HG03571 (cell line): ENCODE data around the gene PRRX2.

ENCODE experiments used
- ATAC-seq: cut with Tn5 transposase; IDR thresholded peaks from one replicate; pipeline ENCODE4 v1.9.1; 2021; ENCODE audit not compliant: unreplicated experiment

Gene PRRX2

DNA sequence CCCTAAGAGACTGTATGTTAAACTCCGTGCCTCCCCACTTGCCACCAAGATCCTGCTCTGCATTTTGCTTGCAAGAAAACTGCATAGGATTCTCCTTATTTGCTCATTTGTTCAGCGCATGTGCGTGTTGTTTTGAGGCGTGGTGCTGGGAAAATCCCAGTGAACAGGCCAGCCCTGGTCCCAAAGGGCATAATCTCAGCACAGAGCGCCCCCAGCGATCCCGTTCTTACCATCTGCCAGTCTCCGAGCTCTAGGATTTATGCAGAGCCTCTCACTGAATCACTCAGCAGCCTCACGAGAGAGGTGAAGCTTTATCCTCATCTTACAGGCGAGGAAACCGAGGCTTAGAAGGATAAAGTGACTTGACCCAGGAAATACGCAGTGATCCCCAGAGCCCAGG, 11.5 kb downstream of the PRRX2 start:
- ATAC-seq: no peak

DNA sequence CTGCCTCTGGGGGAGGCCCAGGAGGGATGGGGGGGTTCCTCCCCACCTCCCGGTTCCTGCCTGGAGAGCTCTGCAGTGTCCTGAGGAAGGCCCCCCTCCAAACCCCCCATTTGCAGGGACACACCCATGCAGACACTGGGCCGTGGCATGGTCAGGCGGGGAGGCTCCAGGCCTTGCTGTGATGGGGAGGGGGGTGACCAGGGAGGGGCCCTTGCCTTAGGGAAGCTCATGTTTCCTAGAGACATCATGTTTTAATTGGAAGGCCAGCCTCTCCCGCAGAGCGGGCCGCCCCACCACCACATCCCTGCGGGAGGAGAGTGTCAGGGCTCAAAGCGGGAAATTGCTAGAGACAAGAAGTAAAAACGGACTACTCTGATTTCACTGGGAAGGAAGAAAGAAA, 12.0 kb downstream of the PRRX2 start:
- no peak for ATAC-seq

DNA sequence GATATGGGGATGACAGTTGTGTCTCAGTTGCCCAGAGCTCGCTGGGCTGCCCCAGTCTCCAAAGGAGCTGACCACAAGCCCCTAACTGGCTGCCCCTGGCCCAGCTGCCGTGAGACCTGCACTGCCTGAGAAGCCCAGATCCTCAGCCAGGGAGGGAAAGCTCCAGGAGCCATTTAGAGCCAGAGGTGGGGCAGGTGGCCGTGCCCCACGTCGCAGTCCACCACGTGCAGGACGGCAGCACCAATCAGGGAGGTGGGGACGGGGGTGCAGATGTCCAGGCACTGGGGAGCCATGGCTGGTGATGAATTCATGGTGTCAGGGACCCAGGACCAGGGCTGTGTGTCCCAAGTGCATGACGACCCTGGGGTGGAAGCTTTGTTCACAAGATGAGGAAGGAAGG, 13.4 kb downstream of the PRRX2 start:
- ATAC-seq: no peak

DNA sequence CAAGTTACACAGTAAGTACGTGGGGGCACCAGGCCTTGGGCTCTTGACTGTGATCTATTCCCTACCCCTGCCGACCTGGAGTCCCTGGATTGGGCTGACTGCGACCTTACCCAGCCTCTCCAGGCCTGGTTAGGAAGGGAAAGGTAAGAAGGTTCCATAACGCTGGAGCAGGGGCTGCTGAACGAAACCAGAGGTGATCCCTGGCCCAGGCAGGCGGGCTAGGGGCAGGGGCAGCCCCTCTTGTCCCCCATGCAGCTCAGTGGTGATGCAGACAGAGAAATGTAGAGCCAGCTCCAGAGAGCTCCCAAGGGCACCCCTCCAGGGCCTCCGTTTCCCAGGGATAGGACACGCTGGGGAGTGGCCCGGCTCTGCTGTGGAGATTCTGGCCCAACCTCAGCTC, 14.1 kb downstream of the PRRX2 start:
- no peak for ATAC-seq

DNA sequence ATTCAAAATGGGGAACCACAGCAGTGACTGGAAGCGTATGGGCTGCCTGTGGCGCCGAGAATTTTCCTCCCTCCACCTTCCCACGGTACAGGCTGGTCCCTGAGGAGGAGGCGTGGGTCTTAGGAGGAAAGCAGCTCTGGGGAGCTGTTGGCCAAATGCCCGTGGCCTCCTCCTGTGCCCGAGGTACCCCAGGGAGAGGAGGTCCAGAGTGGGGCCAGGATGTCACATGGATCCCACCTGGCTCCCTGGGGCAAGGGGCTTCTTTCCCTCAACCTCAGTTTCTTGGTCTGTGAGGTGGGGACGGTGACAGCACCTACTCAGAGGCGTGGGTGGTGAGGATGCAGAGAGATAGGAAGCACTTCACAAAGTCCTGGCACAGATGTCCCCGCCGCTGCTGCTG, 16.5 kb downstream of the PRRX2 start:
- ATAC-seq: no peak

DNA sequence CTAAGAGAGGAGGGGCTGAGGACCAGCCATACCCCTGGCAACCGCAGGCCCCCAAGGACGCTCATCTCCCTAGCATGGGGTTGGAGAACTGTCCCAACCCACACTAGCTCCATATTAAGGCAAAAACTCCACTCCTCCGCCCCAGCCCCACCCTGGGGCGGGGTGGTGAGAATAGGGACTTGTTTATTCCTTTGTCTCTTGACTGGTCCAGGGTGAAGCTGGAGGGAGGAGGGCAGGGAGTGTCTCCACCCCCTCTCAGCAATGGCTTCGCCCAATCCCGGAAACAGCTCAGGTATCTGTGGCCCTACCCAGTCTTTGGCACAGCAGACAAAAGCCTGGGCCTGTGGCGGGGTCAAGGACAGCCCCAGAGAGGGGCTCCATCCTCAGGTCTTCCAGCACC, 16.9 kb downstream of the PRRX2 start:
- no peak for ATAC-seq

DNA sequence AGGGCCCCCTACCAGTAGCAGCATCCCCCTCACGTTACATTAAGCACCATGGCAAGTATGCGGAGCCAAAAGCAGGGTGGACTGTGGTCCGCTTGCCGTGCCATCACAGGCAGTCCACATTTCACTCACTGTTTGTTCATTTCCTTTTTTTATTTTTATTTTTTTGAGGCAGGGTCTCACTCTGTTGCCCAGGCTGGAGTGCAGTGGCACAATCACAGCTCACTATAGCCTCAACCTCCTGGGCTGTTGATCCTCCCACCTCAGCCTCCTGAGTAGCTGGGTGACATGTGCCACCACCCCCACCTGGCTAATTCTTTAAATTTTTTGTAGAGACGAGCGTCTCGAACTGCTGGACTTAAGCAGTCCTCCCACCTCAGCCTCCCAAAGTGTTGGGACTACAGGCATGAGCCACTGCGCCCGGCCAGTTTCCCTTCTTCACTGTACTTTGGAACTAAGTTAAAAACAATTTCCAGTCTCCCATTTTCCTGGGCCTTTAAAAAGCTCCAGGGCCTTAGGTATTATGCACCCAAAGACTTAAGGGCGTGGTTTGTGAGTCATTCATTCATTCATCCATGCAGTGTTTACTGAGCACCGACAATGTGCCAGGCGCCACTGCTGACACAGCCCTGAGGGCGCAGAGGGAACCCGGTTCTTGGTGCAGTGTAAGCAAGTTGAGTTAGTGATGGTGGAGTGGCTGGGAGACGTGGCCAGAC, 19.9 kb downstream of the PRRX2 start:
- no peak for ATAC-seq

DNA sequence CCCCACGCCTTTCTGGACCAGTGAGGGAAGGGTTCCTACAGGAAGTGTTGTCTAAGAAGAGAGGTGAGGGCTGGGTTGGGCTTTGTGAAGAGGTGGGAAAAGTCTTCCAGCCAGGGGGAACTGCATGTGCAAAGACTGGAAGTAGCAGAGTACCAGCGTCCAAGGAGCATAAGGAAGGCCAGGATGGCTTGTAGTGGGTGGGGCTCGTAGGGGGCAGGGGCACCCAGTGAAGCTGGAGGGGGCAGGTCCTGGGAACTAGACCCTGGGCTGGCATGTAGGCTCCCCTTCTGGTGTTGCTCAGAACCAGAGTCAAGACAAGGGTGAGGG, 20.4 kb downstream of the PRRX2 start:
- ATAC-seq: no peak

DNA sequence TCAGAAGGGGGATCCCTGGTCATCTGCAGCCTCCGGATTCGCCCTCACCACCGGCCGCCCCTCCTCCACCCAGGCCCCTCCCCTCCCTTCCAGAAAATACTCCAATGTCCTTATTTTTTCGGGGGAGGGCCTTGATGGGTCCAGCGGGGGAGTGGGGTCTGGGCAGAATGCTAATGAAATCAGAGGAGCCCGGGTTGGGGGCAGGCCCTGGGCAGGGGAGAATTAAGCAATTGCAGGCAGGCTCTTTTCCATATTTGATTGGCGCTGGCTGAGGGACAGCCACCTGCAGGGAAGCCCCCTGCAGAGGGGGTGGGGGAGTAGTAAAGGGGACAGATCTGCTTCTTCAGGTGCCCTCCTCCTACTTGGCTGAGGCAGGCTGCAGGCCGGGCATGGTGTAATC, 21.3 kb downstream of the PRRX2 start:
- no peak for ATAC-seq

DNA sequence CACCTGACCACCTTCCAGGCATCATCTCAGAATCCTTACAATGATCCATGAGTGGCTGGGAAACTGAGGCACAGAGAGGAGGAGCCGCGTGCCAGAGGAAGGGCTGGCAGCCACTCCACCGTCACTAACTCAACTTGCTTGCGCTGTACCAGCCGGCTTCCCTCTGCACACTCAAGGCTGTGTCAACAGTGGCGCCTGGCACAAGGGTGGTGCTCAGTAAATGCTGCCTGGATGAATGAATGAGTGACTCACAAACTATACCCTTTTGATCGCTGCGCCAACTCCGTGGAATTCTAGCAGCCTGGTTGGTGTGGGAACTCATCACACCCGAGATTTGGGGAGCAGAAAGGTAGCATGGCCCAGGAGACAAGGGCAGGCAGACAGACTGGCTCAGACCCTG, 21.9 kb downstream of the PRRX2 start:
- no peak for ATAC-seq

DNA sequence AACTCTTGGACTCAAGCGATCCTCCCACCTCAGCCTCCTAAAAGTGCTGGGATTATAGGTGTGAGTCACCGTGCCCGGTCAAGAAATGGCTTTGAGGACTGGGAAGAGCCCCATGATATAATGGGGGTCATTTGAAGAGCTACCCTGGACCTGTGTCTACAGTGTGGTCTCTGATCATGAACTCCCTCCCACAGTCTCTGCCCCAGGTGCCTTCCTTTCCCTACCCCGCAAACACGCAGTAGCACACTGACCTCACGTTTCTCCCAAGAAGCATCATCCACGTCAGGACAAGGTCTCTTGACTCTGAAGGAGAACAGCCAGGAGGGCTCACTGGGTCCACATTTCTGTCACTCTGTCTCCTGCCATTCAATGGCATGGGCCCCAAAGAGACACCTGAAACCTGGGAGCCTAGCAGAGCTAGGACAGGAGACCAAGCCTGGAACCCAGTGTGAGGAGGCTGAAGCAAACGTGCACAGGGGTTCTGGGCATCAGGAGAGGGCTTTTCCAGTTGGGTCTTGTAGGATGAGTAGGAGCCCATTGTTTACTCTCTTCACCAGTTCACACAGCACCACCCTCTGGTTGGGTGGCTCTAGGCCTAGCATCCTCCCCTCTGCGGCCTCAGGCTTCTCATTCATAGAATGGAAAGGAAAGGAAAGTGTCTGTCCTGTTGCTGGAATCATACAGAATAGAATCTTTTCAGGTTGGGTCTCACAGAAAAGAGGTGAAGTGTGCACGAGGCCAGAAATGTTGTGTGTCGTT, 23.0 kb downstream of the PRRX2 start:
- ATAC-seq: no peak

DNA sequence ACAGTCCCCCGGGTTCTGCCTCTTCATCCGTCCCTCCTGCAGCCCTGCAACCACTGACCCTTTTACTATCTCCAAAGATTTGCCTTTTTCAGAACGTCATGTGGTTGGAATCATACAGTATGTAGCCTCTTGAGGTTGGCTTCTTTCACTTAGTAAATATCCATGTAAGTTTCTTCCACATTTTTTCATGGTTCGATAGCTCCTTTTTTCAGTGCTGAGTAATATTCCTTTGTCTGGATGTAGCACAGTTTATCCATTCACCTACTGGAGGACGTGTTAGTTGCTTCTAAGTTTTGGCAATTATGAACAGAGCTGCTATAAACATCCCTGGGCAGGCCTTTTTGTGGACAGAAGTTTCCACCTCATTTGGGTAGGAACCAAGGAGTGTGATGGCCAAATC, 27.1 kb downstream of the PRRX2 start:
- no peak for ATAC-seq

DNA sequence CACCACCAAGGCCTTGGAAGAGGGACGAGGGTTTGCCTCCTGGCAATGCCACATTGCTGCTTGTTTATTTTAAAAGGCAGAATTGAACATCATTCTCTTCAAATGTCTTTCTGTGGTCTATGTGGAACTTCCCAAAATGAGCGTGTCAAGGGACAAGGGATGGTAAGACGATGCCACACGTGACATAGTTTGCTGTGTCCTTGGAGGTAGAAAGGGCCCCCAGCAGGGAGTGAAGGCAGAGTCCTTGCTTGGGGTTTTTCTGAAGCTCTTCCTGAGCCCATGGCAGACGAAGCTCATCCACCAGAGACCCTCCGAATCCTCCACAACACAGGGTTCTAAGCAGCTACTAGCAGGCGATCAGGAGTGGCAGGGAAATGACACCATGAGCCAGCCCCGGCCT, 28.3 kb downstream of the PRRX2 start:
- ATAC-seq: no peak

DNA sequence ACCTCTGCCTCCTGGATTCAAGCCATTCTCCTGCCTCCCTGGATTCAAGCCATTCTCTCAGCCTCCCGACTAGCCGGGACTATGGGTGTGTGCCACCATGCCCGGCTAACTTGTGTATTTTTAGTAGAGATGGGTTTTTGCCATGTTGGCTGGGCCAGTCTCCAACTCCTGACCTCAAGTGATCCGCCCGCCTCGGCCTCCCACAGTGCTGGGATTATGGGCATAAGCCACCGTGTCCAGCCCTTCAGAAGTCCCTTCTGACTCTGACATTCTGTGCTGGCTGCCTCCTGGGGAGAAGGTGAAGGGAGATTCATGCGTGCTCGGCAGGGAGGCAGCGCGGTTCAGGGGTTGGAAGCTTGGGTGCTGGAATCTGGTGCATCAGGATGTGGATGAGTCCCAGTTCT, 28.8 kb downstream of the PRRX2 start:
- no peak for ATAC-seq

DNA sequence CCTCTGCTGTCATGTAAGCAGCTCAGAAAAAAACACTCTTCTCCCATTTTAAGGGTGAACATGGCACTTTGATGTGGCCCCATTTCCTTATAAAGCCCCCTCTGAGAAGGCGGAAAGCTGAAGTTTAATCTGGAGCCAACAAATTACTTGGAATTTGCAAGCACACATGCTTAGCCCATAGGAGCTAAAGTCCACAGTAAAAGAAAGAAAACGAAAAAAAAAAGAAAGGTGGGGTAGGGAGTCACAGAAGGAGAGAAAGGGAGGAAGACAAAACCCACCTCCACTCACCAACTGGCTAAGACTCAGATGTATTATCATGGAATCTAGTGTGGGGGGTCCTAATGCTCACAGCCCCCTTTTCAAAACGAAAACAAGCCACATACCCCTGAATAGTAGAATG, 30.4 kb downstream of the PRRX2 start:
- ATAC-seq: no peak

DNA sequence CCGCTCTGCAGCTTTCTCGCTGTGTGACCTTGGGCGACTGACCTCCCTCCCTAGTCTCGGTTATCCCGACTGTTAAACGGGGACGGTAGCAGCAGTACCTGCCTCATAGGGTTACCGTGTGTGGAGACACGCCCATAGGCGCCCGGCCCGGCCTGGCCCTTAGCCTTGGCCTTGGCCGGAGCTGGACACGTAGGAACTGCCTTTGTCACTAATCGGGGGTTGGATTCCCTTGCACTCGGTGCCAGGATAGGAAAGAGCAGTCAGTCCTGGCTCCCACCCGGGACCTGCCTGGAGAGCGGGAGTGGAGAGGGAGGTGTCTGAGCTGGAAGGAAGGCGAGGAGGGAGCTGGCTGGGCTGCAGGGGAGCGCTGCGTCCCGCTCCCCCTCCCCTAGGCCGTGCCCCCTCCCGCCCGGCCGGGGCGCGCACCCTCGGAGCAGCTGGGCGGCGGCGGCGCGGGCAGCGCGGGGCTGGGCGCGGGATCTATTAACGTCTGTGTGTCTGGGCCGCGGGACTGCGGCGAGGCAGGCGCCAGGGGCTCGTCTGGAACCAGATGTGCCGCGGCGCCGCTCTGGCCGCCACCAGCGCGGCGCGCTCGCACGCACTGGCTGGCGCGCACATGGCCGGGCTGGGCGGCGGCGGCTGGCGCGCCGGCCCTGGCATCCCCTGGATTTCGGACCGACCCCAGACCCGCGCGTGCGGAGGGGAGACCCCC, 31.7 kb downstream of the PRRX2 start:
- no peak for ATAC-seq

DNA sequence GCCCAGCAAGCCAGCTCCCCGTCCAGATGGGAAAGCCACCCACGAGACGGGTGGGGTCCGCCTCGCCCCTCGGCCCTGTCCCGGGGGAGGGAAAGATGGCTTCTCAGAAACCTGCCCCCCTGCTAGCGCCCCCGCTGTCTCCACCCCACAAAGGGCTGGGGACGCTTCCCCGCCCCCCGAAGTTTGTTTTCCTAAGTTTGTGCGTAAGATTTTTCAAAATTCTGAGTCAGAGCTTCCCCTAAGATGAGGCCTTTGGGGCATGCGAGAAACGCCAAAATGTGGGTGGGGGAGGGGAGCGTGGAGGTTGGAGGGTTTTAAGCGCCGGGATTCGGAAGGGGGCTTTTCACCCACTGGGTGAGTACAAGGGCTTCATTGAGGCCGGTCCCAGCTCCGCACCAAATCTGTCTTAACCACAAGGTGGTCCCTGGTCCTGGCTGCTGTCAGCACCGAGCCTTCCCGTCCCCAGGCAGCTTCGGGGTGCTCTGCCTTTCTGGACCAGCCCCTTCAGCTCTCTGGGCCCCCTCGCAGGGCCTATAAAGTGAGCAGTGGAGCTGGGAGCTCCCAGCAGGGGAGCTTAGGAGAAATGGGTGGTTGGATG, 32.3 kb downstream of the PRRX2 start:
- no peak for ATAC-seq

DNA sequence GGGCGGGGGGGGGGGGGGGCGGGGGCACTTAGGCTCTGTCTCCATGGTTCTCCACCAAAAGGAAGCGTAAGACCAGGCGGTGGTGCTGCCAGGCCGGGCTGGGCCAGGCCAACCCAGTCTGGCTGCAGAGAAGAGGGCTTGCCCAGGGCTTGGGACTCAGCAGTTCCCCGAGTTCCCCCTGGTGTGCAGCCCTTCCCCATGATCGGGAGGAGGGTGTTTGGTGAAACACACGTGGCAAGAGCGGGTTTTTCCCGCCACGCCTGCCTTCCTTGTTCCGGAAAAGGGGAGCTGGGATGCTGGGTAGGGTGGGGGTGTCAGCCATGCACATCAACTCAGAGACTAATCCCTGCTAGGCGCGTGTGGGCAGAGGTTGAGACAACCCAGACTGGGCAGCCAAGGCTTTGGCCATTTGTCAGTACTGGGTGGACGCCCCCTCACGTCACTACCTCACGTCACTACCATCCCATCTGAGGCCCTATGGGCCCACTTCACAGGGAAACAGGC, 32.9 kb downstream of the PRRX2 start:
- no peak for ATAC-seq

DNA sequence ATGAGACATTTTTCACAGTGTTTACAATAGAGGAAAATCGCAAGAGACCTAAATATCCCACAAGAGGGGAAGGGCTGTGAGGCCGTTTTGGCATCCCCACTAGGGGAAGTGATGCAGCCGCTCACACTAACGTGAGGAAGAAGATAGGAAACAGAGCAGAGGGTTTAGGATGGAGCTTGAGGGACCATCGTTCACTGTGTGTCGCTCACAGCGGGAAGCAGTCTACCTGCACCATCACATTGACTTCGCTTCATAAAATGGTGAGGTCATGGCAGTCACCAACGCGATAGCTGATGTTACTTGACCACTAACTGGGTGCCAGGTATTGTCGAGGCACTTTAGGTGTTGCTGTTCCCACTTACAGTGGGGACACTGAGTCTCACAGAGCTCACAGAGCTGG, 35.6 kb downstream of the PRRX2 start:
- ATAC-seq: no peak

DNA sequence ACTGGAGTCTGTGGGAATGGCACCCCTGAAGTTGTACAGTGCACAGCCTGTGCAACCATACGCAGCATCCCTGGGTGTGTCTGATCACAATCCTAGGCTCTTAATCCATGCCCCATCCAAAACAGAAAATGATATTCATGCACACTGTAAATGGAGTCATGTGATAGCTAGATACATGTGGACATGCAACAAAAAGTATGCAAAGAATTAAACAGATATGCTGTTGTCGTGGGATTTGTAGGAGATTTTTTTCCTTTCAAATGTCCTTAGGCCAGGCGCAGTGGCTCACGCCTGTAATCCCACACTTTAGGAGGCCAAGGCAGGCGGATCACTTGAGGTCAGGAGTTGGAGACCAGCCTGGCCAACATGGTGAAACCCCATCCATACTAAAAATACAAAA, 36.1 kb downstream of the PRRX2 start:
- ATAC-seq: no peak

DNA sequence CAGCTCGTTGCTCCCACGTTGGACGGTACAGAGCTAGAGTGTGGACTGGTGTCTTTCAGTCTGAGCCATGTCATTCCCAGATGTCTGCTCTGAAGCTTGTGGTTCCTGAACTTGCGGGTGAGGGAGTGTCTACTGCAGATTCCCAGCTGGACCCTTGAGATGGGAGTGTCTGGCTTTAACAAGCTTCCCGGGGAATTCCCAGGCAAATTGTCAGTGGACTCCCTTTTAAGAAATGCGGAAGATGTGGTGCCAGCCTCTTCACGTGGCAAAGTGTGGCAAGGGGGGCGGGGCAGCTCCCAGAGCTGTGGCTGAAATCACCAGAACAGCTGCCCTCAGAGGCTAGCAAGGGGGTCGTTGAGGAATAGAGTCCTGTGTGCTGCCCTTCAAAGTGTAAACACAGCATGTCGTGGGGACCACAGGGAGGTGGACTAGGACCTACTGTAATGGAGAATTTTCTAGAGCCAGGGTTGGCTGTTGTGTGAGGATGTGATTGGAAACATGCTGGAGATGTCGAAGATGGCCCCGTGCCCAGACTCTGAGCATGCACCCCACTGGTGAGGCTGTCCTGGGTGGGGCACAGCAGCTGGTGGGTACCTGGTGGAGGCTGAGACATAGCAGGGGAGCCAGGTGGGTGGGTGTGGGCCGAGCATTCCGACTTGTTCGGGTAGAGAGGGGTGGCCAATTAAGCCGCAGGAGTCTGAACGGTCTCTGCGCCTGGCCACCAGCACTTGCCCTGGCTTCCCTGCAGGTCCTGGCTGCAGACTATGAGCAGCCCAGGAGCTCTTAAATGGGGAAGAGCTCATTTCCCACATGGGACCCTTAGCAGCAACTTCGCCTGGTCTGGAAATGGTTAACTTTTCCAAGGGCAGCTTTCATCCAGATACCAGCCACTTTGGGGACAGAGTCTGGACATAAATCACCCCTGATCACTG, 37.4 kb downstream of the PRRX2 start:
- ATAC-seq: no peak
